Measurements from ENCODE around the gene OTOF.

GRCh38 chr2:26494891-26495290 lies 17.0 kb upstream of the OTOF start:
- TF ChIP-seq CTCF (IDR thresholded peaks at IDR 0.05), result no peak
- no peak for TF ChIP-seq POLR2A (IDR thresholded peaks at IDR 0.05)
